Astrocyte (in vitro differentiated cells and primary cell): ENCODE results near the gene IGSF21. TPM values are rescaled to one million over a fixed set of nuclear protein-coding genes. Genes with fewer than 3 reads are reported as not detected.

Experiments used
- DNase-seq: peaks from one replicate; pipeline ENCODE4 v3.0.0-alpha.2; 2010; ENCODE audit warnings: low read depth
- FAIRE-seq: peaks from 2 replicates; lab custom pipeline; 2011; peaks lifted over from hg19 to GRCh38; lab: Jason Lieb, UNC
- H2AFZ ChIP-seq: 2 replicates; pipeline ENCODE4 v1.6.0; 2012; ENCODE audit warnings: low read depth, low read length, inconsistent platforms
- H3K27ac ChIP-seq: 2 replicates; pipeline ENCODE4 v1.5.1; 2011; ENCODE audit warnings: low read depth, low read length, inconsistent platforms
- H3K27me3 ChIP-seq: 2 replicates; pipeline ENCODE4 v1.6.0; 2011; ENCODE audit warnings: low read length, inconsistent platforms; ENCODE audit not compliant: insufficient read depth
- H3K36me3 ChIP-seq: 2 replicates; pipeline ENCODE4 v1.5.1; 2011; ENCODE audit warnings: low read length, inconsistent platforms; ENCODE audit not compliant: insufficient read depth
- H3K4me1 ChIP-seq: 2 replicates; pipeline ENCODE4 v1.5.1; 2011; ENCODE audit warnings: low read length, inconsistent platforms; ENCODE audit not compliant: insufficient read depth
- H3K4me2 ChIP-seq: 2 replicates; pipeline ENCODE4 v1.6.0; 2012; ENCODE audit warnings: low read length, inconsistent platforms
- H3K4me3 ChIP-seq: 2 replicates; pipeline ENCODE4 v1.5.1; 2011; ENCODE audit warnings: low read depth, mild to moderate bottlenecking, low read length, inconsistent platforms; ENCODE audit not compliant: insufficient read depth
- H3K79me2 ChIP-seq: 2 replicates; pipeline ENCODE4 v1.6.0; 2012; ENCODE audit warnings: mild to moderate bottlenecking, low read length, inconsistent platforms; ENCODE audit not compliant: insufficient read depth
- H3K9ac ChIP-seq: 2 replicates; pipeline ENCODE4 v1.6.0; 2012; ENCODE audit warnings: mild to moderate bottlenecking, low read length, inconsistent platforms
- H3K9me3 ChIP-seq: 2 replicates; pipeline ENCODE4 v1.5.1; 2012; ENCODE audit warnings: low read depth, mild to moderate bottlenecking, low read length, inconsistent platforms; ENCODE audit not compliant: insufficient read depth
- H4K20me1 ChIP-seq: 2 replicates; pipeline ENCODE4 v1.6.0; 2012; ENCODE audit warnings: low read length, inconsistent platforms; ENCODE audit not compliant: insufficient read depth
- H3K27ac Mint-ChIP-seq: one replicate; pipeline ENCODE4 v1.8.0; 2021; ENCODE audit warnings: mild to moderate bottlenecking, mixed read lengths; ENCODE audit not compliant: unreplicated experiment
- H3K27me3 Mint-ChIP-seq: one replicate; pipeline ENCODE4 v1.8.0; 2021; ENCODE audit warnings: low read depth, mixed read lengths; ENCODE audit not compliant: unreplicated experiment
- H3K36me3 Mint-ChIP-seq: one replicate; pipeline ENCODE4 v1.8.0; 2021; ENCODE audit warnings: low read depth, mixed read lengths; ENCODE audit not compliant: unreplicated experiment
- H3K4me1 Mint-ChIP-seq: one replicate; pipeline ENCODE4 v1.8.0; 2021; ENCODE audit warnings: low read depth, mixed read lengths; ENCODE audit not compliant: unreplicated experiment
- H3K4me3 Mint-ChIP-seq: one replicate; pipeline ENCODE4 v1.8.0; 2021; ENCODE audit warnings: mild to moderate bottlenecking, moderate library complexity, mixed read lengths; ENCODE audit not compliant: unreplicated experiment
- H3K9me3 Mint-ChIP-seq: one replicate; pipeline ENCODE4 v1.8.0; 2021; ENCODE audit warnings: mild to moderate bottlenecking, mixed read lengths; ENCODE audit not compliant: unreplicated experiment
- EZH2 ChIP-seq: IDR thresholded peaks from 2 replicates; pipeline ENCODE4 v1.6.1; 2012; ENCODE audit warnings: mild to moderate bottlenecking, low read length, inconsistent platforms; ENCODE audit not compliant: insufficient read depth
- total RNA-seq: library from RNA; stranded (reverse); gene quantifications from 2 replicates; pipeline ENCODE4 v1.2.1, GENCODE V29; 2021
- TF ChIP-seq, protein P1 (sequence below): IDR thresholded peaks from 2 replicates; pipeline ENCODE4 v1.5.1; 2011; ENCODE audit warnings: low read depth, mild to moderate bottlenecking, inconsistent platforms, low read length, moderate library complexity; ENCODE audit not compliant: insufficient read depth

IGSF21 gene
- total RNA-seq, 1 donor from 2014 or later: not detected

- Histone ChIP-seq H4K20me1 (no peaks in the 10 kb centered on the region), H3K27ac (no peak overlapping the region), H3K4me3 (no peak overlapping the region), H3K36me3 (no peaks in the 10 kb centered on the region), H3K4me1 (no peaks in the 10 kb centered on the region), H3K27me3 (no peaks in the 10 kb centered on the region), H3K79me2 (no peaks in the 10 kb centered on the region), H3K9me3 (no peaks in the 10 kb centered on the region), H3K9ac (no peak overlapping the region), H2AFZ (no peak overlapping the region), H3K4me2 (no peak overlapping the region)
- no peak for DNase-seq
- Mint-ChIP-seq H3K27ac (no peak overlapping the region), H3K9me3 (peaks cover 4% of the 10 kb centered on the region), H3K27me3 (peaks cover 84% of the 10 kb centered on the region), H3K4me1 (no peaks in the 10 kb centered on the region), H3K4me3 (no peak overlapping the region), H3K36me3 (no peaks in the 10 kb centered on the region)
- TF ChIP-seq, protein P1, sequence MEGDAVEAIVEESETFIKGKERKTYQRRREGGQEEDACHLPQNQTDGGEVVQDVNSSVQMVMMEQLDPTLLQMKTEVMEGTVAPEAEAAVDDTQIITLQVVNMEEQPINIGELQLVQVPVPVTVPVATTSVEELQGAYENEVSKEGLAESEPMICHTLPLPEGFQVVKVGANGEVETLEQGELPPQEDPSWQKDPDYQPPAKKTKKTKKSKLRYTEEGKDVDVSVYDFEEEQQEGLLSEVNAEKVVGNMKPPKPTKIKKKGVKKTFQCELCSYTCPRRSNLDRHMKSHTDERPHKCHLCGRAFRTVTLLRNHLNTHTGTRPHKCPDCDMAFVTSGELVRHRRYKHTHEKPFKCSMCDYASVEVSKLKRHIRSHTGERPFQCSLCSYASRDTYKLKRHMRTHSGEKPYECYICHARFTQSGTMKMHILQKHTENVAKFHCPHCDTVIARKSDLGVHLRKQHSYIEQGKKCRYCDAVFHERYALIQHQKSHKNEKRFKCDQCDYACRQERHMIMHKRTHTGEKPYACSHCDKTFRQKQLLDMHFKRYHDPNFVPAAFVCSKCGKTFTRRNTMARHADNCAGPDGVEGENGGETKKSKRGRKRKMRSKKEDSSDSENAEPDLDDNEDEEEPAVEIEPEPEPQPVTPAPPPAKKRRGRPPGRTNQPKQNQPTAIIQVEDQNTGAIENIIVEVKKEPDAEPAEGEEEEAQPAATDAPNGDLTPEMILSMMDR: no peak
- no peak for TF ChIP-seq EZH2
- FAIRE-seq: no peak
Measured at GRCh38 chr1:18292531-18292930, 184.9 kb downstream of the IGSF21 start.

DNA sequence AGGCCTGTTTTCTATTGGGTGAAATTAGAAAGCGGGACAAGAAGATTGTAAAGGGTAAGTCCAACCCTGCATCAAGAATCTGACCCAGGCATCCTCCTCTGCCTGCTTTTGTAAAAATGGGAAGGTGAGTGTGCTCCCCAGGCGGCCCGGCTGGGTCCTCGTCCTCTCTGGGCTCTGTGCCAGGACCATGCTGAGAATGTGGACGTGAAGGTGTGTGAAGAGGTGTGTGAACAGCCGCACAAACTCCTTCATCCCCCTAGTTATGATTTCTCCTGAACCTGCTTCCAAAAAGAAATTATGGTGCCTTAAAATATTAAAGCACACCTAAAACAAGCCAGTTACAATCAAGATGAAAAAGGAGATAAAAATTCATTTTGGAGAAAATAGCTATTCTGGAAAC lies 185.7 kb downstream of the IGSF21 start:
- Histone ChIP-seq H3K27me3 (no peaks in the 10 kb centered on the region), H3K9ac (no peak overlapping the region), H3K27ac (no peak overlapping the region), H3K36me3 (no peaks in the 10 kb centered on the region), H3K9me3 (no peaks in the 10 kb centered on the region), H3K4me2 (no peak overlapping the region), H3K4me3 (no peak overlapping the region), H2AFZ (no peak overlapping the region), H4K20me1 (no peaks in the 10 kb centered on the region), H3K4me1 (no peaks in the 10 kb centered on the region), H3K79me2 (no peaks in the 10 kb centered on the region)
- H3K27me3 Mint-ChIP-seq: peaks cover 80% of the 10 kb centered on the region
- H3K4me1 Mint-ChIP-seq: no peaks in the 10 kb centered on the region
- no peak overlapping the region for H3K4me3 Mint-ChIP-seq
- TF ChIP-seq, protein P1: no peak
- no peak for TF ChIP-seq EZH2
- no peaks in the 10 kb centered on the region for H3K36me3 Mint-ChIP-seq
- peaks cover 4% of the 10 kb centered on the region for H3K9me3 Mint-ChIP-seq
- FAIRE-seq (no peak), DNase-seq (no peak)
- no peak overlapping the region for H3K27ac Mint-ChIP-seq

- Histone ChIP-seq H3K9me3 (no peaks in the 10 kb centered on the region), H3K4me2 (no peak overlapping the region), H2AFZ (no peak overlapping the region), H3K4me1 (no peaks in the 10 kb centered on the region), H3K79me2 (no peaks in the 10 kb centered on the region), H3K4me3 (no peak overlapping the region), H4K20me1 (no peaks in the 10 kb centered on the region), H3K9ac (no peak overlapping the region), H3K27me3 (no peaks in the 10 kb centered on the region), H3K27ac (no peak overlapping the region), H3K36me3 (no peaks in the 10 kb centered on the region)
- no peak overlapping the region for H3K4me3 Mint-ChIP-seq
- no peak overlapping the region for H3K27ac Mint-ChIP-seq
- DNase-seq (no peak), FAIRE-seq (no peak)
- H3K27me3 Mint-ChIP-seq: peaks cover 86% of the 10 kb centered on the region
- no peak for TF ChIP-seq EZH2
- TF ChIP-seq, protein P1: no peak
- H3K4me1 Mint-ChIP-seq: no peaks in the 10 kb centered on the region
- H3K36me3 Mint-ChIP-seq: no peaks in the 10 kb centered on the region
- H3K9me3 Mint-ChIP-seq: peaks cover 4% of the 10 kb centered on the region
Measured at GRCh38 chr1:18294437-18295176, 187.0 kb downstream of the IGSF21 start.
